DMS53 treated with DMSO at 0.1 percent for 48 hours (cell line): ENCODE measurements around the gene KIAA1217.
A peak's percentile ranks its signal among the peaks of the same experiment; 100 is the strongest.

Source experiments
- DNase-seq: peaks from one replicate; lab custom pipeline; 2025; ENCODE audit not compliant: unreplicated experiment; lab: John Stamatoyannopoulos, UW

Gene KIAA1217

GRCh38 chr10:24363070-24363469 is 154.1 kb downstream of the KIAA1217 start:
- DNase-seq: no peak

- no peak for DNase-seq
These were observed 158.8 kb downstream of the KIAA1217 start for GRCh38 chr10:24367688-24368087.

- no peak for DNase-seq
These were observed 161.9 kb downstream of the KIAA1217 start for GRCh38 chr10:24370877-24371276.

- DNase-seq: no peak
These were observed 162.5 kb downstream of the KIAA1217 start for GRCh38 chr10:24371396-24371795.

GRCh38 chr10:24374134-24374915 is 165.4 kb downstream of the KIAA1217 start:
- no peak for DNase-seq

- DNase-seq: no peak
These were observed 166.6 kb downstream of the KIAA1217 start for GRCh38 chr10:24375510-24375909.

- no peak for DNase-seq
These were observed 167.8 kb downstream of the KIAA1217 start for GRCh38 chr10:24376731-24377130.

GRCh38 chr10:24378126-24378920 is 169.4 kb downstream of the KIAA1217 start:
- no peak for DNase-seq

GRCh38 chr10:24381235-24382010 is 172.5 kb downstream of the KIAA1217 start:
- DNase-seq: no peak

- peak; percentile 43 for DNase-seq
These were observed 173.1 kb downstream of the KIAA1217 start for GRCh38 chr10:24382045-24382444.

GRCh38 chr10:24382596-24382978 is 173.6 kb downstream of the KIAA1217 start:
- no peak for DNase-seq

GRCh38 chr10:24382979-24383663 is 174.2 kb downstream of the KIAA1217 start:
- DNase-seq: no peak

- DNase-seq: peak; percentile 92
These were observed 174.8 kb downstream of the KIAA1217 start for GRCh38 chr10:24383681-24384106.

GRCh38 chr10:24384954-24385353 is 176.0 kb downstream of the KIAA1217 start:
- DNase-seq: no peak

- no peak for DNase-seq
These were observed 176.8 kb downstream of the KIAA1217 start for GRCh38 chr10:24385776-24386175.

GRCh38 chr10:24390146-24390700 is 181.3 kb downstream of the KIAA1217 start:
- DNase-seq: no peak

GRCh38 chr10:24390746-24391145 is 181.8 kb downstream of the KIAA1217 start:
- DNase-seq: no peak

- no peak for DNase-seq
These were observed 184.3 kb downstream of the KIAA1217 start for GRCh38 chr10:24393201-24393600.

- no peak for DNase-seq
These were observed 185.7 kb downstream of the KIAA1217 start for GRCh38 chr10:24394461-24395190.

- no peak for DNase-seq
These were observed 187.5 kb downstream of the KIAA1217 start for GRCh38 chr10:24396396-24396795.
